Lung microvascular endothelial cell (primary cell): ENCODE results near the gene PLXNA4. TPM values are rescaled to one million over a fixed set of nuclear protein-coding genes. Genes with fewer than 3 reads are reported as not detected.
A peak's percentile ranks its signal among the peaks of the same experiment; 100 is the strongest.

Experiments
- DNase-seq, 2 donors: peaks; one replicate each; pipeline versions ENCODE4 v3.0.0 to v3.0.0-alpha.2; 2010; ENCODE audit warnings: low read depth in 2 of 2
- total RNA-seq: library from RNA; depleted of rRNA; stranded (reverse); fragments of >200 nt; gene quantifications from 2 replicates; pipeline ENCODE4 v1.2.1, GENCODE V29; 2014

Gene PLXNA4
- total RNA-seq, 1 donor from 2014 or later: 6.9 TPM

DNA sequence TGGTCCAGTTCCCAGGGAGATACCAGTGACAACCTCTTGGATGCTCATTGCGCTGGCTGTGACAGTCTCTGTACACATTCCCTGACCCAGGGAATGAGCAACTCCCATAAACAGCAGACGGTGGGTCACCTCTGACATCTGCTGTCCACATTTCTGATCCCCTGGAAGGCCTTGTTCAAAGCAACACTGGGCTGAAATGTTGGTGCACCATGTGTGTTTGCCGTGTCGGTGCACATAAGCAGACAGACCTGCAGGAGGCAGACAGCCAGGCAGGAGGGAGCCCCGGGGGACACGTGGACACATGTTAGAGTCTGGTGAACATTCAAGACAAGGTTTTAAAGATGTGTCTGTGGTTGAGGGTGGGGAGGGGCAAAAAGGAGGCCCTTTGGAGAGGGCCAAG, 254.9 kb downstream of the PLXNA4 start:
- DNase-seq: peak; percentile 25 to 96

- DNase-seq: peak in 1 of 2 donors; percentile 51
Observed at GRCh38 chr7:132319481-132319880, 256.8 kb downstream of the PLXNA4 start.

DNA sequence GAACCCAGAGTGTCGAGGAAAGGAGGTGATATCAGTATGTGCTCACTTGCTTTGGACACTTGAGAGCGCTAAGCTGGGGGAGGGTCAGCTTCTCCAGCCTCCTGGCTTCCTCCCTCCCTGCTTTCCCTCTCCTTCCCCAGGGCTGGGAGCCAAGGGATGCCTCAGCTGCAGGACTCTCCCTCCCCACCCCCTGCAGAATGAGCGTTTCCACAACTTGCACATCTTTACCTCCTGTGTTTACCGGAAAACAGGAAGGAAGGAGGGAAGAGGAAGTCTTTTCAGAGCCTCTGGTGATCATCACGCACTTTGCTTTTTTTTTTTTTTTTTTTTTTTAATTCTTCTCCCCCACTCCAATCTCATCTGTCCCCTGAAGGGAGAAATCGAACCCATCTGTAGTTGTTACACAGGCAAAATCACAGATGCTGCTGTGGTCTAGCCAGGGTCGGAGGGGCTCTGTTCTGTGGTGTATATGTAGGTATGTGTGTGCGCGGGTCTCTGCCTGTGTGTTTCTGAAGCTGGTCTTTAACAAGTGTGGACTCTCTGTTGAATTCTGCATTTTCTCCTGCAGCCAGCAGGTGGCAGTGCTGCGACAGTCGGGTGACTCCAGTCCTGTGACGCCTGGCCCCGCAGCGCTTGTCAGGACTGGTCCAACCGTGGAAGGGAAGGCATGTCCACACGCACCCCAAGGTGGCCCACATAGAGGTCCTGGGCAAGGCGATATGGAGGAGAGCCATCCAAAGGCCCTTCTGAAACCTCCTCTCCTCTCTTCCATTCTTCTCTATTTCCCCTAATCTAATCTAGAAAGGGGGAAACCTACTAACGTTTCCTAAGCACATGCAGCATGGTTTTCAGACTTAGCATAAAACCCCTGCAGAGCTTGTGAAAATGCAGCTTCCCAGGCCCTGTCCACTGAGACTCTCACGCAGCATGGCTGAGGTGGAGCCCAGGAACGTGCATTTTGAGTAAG, 257.6 kb downstream of the PLXNA4 start:
- DNase-seq: peak; percentile 92 to 96

DNA sequence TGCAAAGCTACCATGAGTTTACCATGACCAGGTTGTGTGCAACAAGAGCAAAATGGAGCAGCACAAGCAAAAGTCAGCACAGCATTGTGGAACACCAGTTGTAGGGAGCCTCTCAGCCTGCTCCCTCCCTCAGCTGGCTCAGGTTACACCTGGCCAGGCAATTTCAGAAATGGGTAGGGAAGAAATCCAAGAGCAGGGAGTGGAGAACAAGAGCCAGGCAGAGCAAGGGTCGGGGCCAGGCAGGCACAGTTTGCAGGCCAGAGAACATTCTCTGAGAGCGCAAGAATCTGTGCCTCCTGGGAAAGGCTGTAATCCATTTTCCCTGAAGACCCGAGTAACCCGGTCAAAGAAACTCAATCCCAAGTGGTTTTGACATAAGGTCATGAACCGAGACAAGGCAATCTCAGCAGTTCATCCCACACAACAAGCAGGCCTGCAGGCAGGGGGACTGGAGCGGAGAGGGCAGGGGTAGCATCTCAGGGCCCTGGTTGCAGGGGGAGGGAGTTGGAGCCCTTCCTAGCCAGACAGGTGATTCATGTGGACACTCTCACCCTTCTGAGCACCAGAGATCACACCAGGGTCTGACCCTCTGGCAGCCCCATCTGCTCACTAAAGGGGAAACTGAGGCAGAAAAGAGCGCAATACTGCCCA, 258.4 kb downstream of the PLXNA4 start:
- DNase-seq: no peak

DNA sequence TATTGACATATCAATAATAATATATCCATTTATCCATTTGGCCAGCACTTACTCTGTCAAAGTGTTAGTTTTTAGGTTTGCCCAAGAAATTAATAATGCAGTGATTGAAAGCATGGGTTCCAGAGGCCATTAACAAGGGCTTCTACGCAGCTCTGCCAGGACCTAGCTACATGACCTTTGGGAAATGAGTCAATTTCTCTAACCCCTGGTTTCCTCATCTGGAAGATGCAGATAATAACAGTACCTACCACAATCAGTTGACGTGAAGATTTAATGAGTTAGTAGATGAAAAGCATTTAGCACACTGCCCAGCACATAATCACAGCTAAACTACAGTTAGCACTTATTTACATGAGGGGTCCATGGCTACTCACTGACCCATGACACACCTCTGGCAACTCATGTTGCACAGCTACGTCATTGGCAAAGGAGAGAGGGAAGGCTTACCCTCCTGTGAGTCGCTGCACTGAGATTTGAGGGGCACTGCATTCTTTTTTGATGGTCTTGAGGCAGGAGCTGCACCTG, 263.7 kb downstream of the PLXNA4 start:
- DNase-seq: peak; percentile 27 to 34

GRCh38 chr7:132311733-132312132, 264.5 kb downstream of the PLXNA4 start:
- DNase-seq: no peak

DNA sequence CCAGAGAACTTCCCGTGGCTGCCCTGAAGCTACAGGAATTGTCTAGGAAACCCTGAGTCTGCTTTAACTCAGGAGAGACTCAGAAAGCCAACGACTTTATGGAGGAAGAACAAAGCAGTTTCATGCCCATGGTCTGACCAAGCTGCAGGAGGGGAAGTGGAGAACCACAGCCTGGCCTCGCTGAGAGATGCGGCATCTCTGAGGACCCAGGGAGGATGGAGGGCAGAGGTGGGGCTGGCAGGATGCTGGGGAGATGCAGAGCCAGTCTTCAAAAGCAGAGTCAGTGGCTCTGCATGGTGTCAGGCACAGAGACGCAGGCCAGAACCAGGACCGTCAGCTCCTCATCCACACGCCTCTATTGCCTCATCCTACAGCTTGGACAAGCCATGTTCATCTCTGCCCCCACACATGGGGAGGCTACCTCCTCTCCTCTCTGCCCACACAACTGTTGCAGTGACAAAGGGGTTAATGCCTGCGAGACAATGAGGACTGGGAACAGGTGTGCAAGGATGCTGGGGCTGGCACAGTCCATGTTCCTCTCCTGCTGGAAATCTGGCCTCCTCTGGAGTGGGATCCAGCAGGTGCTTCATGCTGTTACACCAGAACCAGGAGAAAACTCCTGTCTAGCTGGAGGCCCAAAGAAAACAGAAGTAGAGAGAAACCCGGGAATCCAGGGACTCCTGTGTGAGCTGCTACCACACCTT, 267.0 kb downstream of the PLXNA4 start:
- DNase-seq: no peak

GRCh38 chr7:132307465-132307864, 268.8 kb downstream of the PLXNA4 start:
- peak; percentile 19 to 23 for DNase-seq

DNA sequence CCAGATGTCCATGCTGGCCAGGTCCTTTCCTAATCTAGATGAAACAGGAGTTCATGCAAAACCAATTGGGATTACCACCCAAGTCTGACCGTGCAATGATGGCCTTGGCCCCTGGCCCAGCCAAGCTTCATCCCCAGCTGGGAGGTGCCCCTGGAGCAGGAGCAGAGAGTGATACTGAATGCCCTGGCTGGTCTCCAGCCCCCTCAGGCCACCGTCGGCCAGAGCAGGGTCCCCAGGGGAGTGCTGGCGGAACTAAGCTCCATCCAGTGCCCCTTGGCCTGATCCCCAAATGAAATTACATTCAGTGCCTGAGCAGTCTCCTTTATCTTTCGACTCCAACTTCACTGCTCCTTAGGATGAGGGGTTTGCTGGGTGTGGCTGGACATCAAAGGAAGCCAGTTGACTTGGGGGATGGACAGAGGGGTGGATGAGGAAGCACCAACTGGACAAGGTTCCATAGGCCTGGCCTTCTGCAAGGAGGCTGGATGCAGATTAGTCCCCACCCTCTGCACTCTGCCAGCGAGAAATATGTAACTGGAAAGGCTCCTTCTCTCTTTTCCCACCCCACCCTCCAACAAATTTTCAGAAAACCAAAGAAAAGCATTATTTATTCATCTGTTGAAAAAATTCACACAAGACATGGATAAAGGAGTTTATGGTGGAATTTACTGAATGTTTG, 275.5 kb downstream of the PLXNA4 start:
- DNase-seq: no peak

DNA sequence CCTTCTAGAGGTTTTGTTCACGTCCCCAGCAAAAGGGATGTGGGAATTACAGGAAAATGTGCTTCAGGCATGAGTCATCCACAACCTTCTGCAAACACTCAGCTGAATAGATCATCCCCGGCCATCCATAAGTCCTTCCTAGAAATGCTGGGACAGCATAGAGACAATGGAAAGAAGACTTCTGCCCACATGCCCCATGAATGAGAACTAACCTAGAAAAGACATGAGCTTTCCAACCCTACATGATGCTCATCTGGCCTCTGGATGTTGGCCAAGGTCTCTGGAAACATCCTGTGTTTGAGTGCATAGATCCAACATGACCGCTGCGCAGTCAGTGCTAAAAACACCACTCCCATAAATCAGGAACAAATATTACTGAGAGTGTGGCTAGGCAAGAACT, 277.5 kb downstream of the PLXNA4 start:
- DNase-seq: peak; percentile 86 to 87

DNA sequence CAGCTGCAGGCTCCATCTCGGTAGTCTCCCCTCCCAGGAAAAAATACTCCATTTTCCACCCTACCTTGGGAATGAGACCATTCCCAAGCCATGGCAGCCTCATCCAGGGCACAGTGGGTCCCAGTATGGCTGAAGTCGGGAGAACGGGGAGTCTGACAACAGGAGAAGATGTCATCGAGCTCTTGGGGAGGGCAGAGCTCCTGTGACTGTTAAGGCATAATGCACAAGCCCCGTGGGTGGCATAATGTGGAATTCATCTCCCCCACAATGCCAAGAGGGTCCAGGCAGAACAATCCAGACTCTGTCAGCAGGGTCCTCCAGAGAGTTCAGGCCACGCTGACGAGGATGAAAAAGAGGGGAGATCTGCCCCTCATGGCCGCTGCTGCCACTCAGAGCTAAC, 279.4 kb downstream of the PLXNA4 start:
- no peak for DNase-seq

- peak in 1 of 2 donors; percentile 77 for DNase-seq
Observed at GRCh38 chr7:132295175-132295574, 281.1 kb downstream of the PLXNA4 start.

GRCh38 chr7:132292803-132293202, 283.5 kb downstream of the PLXNA4 start:
- peak; percentile 81 to 86 for DNase-seq

DNA sequence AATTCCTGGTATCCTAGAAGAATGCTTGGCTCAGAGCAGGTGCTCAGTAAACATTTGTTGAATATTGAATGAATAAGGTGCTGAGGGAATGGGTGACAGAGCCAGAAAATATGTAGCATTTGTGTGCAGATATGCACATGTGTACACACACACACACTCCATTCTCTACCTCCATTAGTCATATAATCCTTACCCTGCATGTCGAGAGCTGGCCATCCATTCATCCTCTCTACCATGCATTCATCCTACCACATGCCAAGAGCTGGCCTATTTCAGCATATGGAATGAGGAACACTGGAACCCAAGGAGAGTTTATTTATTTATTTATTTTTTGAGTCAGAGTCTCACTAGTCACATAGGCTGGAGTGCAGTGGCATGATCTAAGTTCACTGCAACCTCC, 284.8 kb downstream of the PLXNA4 start:
- no peak for DNase-seq

DNA sequence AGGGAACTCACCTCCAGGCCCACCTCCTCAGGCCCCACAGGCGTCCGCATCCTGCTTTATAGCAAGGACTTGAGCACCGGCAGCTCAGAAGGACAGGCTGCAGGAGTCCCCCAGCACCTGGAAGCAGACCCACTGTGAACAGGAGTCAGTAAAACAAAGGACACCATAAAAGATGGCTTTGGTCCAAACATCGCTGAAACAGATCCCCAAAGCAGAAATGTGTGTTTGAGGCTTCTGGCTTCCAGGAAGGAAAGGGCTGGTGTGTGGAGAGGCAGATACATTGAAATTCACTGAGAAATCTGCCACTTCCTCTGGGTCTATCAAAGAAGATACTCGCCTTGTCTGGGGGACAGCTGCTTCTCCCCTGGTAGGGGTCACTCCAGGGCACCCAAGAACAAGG, 286.2 kb downstream of the PLXNA4 start:
- peak; percentile 19 to 70 for DNase-seq

- no peak for DNase-seq
Observed at GRCh38 chr7:132286836-132287235, 289.4 kb downstream of the PLXNA4 start.

DNA sequence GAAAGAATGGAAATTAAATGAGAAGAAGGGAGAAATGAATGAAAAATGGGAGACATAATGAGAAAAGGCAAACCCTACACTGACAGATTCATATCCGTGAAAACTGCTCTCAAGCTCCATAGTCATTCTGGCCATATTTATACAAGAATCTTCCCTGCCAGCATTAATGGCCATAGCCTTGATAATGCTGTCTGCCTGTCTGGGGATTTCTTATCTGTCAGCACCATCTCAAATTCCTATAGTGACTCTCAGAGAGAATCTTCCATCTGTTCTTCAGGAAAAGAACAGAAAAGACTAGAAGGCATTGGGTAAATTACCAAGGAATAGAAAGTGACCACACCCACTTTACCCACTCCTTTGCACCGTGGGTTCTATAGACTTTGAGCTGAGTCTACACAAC, 295.9 kb downstream of the PLXNA4 start:
- no peak for DNase-seq

- DNase-seq: no peak
Observed at GRCh38 chr7:132279718-132280117, 296.6 kb downstream of the PLXNA4 start.

GRCh38 chr7:132276976-132277725, 299.1 kb downstream of the PLXNA4 start:
- DNase-seq: peak in 1 of 2 donors; percentile 20

- no peak for DNase-seq
Observed at GRCh38 chr7:132276234-132276630, 300.0 kb downstream of the PLXNA4 start.
